ENCODE results near the gene PRSS38.
"Not testable (repeated sequence)": the region's sequence is repeated elsewhere in the genome, so short reads cannot be mapped to it uniquely, and the experiment has no call there.

GRCh38 chr1:227877810-227878209 is 62.3 kb downstream of the PRSS38 start:
- not testable (repeated sequence) for TF ChIP-seq CTCF (IDR thresholded peaks at IDR 0.05); REST (IDR thresholded peaks at IDR 0.05; ENCODE audit: insufficient read depth in 1 of 2, low read depth in 2 of 2, low read length in 1 of 2); TCF7L2 (IDR thresholded peaks at IDR 0.05; ENCODE audit: low read depth, low read length)
